Left ventricle myocardium inferior (tissue), 1 donor: ENCODE data around the gene GID8. TPM values are rescaled to one million over a fixed set of nuclear protein-coding genes. Genes with fewer than 3 reads are reported as not detected.

Experiments used
- DNase-seq: peaks from one replicate; pipeline ENCODE4 v3.0.0-alpha.2; 2020
- H3K27ac ChIP-seq: fragments of 200-600 bp; replicated peaks from 2 replicates; pipeline ENCODE4 v1.8.0; 2021
- H3K27me3 ChIP-seq: fragments of 200-600 bp; 2 replicates; pipeline ENCODE4 v1.8.0; 2021; ENCODE audit warnings: low read depth
- H3K36me3 ChIP-seq: fragments of 200-600 bp; 2 replicates; pipeline ENCODE4 v1.8.0; 2021
- H3K4me1 ChIP-seq: fragments of 200-600 bp; 2 replicates; pipeline ENCODE4 v1.8.0; 2021
- H3K4me3 ChIP-seq: fragments of 200-600 bp; 2 replicates; pipeline ENCODE4 v1.8.0; 2021; ENCODE audit warnings: mild to moderate bottlenecking, moderate library complexity
- H3K9me3 ChIP-seq: fragments of 200-600 bp; replicated peaks from 2 replicates; pipeline ENCODE4 v1.8.0; 2021
- intact Hi-C: fragments of 100-400 bp; cut with micrococcal nuclease; formaldehyde crosslinking; loops from one replicate; pipeline ENCODE4 v1.11.0; 2022
- total RNA-seq: library from RNA; stranded (reverse); fragmentation: NEBNext Ultra II Directional; extraction: Animal tissue kit (Norgen Biotek cat#: 25700); gene quantifications from one replicate; pipeline ENCODE4 v1.2.1, GENCODE V29; 2021
- TF ChIP-seq, protein P1 (sequence below): fragments of 200-600 bp; IDR thresholded peaks from 2 replicates; pipeline ENCODE4 v1.8.0; 2021; ENCODE audit warnings: antibody characterized with exemption, mild to moderate bottlenecking, borderline replicate concordance
- donor health status: DM: no; HTN: yes; CAD: no; lungs with severe emphysema.

Gene GID8
- total RNA-seq, 1 donor from 2014 or later = 16.2 TPM

DNA sequence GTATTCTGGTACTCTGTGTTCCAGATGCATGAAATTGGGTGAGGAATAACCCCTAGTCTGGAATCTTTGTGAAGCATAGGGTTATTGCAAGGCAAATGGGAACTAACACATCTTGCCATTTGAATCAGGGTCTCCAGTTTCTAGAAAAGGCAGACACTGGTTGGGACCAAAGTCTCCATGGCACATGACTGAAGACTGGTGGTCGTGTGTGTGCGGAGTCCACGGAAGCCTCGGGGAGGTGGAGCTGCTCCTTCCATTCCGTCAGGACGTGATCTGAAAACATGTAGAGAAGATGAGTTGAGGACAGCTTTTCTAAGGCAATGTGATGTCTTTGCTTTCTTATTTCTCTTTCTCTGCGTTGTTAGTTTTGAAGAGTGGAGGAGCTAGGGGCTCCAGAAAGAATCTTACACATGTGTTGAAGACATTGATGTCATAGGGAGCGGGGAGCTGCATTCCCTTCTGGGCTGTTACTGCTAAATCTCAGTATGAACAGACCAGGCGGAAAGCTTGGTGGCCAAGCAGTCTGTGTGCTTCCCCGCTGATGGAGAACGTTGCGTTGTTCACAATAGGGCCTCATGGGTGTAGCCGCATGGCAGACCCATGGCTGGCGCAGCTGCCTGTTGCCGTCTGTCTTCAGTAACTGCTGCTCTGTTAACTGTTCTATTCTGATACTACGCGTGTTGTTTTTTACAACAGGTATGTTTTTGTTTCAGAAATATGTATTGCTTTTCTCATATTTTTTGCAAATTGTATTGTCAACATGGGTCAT, 9.8 kb downstream of the GID8 start:
- no peaks in the 10 kb centered on the region for H3K27me3 ChIP-seq
- no peak overlapping the region for H3K27ac ChIP-seq
- H3K9me3 ChIP-seq = peaks cover 4% of the 10 kb centered on the region
- TF ChIP-seq, protein P1, sequence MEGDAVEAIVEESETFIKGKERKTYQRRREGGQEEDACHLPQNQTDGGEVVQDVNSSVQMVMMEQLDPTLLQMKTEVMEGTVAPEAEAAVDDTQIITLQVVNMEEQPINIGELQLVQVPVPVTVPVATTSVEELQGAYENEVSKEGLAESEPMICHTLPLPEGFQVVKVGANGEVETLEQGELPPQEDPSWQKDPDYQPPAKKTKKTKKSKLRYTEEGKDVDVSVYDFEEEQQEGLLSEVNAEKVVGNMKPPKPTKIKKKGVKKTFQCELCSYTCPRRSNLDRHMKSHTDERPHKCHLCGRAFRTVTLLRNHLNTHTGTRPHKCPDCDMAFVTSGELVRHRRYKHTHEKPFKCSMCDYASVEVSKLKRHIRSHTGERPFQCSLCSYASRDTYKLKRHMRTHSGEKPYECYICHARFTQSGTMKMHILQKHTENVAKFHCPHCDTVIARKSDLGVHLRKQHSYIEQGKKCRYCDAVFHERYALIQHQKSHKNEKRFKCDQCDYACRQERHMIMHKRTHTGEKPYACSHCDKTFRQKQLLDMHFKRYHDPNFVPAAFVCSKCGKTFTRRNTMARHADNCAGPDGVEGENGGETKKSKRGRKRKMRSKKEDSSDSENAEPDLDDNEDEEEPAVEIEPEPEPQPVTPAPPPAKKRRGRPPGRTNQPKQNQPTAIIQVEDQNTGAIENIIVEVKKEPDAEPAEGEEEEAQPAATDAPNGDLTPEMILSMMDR = no peak
- H3K36me3 ChIP-seq = peaks cover 64% of the 10 kb centered on the region
- intact Hi-C loops = no loop called here
- no peak overlapping the region for H3K4me3 ChIP-seq
- no peak for DNase-seq
- H3K4me1 ChIP-seq = peaks cover 42% of the 10 kb centered on the region

DNA sequence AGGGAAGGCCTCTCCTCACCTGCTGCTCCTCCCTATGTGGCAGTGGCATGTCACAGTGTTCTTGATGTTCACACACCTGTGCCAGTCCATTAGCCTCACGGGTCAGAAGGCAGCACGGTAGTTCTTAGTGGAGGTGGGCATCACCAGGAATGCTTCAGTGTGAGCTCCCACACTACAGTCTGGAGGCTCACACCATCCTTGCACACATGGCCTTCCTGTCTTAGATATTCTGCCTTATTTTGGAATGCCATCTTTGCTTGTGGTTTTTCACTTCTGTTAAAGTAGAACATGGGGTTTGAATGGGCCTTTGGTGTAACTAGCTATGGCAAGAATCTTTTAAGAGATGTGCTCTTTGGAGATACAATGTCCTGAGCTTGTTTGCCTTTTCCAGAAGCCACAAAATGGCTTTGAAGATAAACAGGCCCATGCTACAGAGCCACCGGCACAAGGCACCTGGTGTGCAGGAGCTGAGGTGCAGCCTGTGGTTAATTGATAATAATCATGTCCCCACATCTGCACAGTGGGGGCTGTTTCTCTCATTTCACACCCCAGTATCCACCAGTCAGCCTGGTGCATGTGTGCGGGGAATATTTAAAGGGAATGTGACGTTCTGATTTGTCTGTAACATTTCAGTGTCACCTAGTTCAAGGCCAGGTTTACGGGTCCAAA, 11.3 kb downstream of the GID8 start:
- Histone ChIP-seq H3K4me3 (no peak overlapping the region), H3K4me1 (peaks cover 46% of the 10 kb centered on the region), H3K36me3 (peaks cover 48% of the 10 kb centered on the region), H3K27ac (no peak overlapping the region), H3K27me3 (no peaks in the 10 kb centered on the region), H3K9me3 (peaks cover 4% of the 10 kb centered on the region)
- intact Hi-C loops = no loop called here
- DNase-seq = no peak
- TF ChIP-seq, protein P1 = no peak

DNA sequence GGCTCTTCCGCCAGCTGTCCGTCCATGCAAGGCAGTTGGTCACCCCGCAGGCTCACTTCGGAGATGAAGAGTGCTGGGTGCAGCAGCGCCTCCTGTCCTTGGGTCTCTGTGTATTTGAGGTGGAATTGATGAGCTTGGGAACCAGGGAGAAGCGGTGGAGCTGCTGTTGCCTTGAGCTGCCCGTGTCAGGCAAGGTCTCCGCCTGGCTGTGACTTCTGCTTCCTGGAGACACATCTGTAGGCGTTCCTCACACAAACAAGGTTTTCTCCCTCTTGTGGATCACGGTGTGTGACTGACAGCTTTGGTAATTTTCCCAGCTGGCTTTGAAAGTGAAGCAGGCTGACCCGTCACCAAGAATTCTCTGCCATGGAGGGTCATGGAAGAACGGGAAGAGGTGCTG, 12.0 kb downstream of the GID8 start:
- peaks cover 4% of the 10 kb centered on the region for H3K9me3 ChIP-seq
- H3K36me3 ChIP-seq = peaks cover 41% of the 10 kb centered on the region
- no peak overlapping the region for H3K27ac ChIP-seq
- H3K27me3 ChIP-seq = no peaks in the 10 kb centered on the region
- peaks cover 51% of the 10 kb centered on the region for H3K4me1 ChIP-seq
- no peak for DNase-seq
- no peak overlapping the region for H3K4me3 ChIP-seq
- intact Hi-C loops = no loop called here
- TF ChIP-seq, protein P1 = no peak

DNA sequence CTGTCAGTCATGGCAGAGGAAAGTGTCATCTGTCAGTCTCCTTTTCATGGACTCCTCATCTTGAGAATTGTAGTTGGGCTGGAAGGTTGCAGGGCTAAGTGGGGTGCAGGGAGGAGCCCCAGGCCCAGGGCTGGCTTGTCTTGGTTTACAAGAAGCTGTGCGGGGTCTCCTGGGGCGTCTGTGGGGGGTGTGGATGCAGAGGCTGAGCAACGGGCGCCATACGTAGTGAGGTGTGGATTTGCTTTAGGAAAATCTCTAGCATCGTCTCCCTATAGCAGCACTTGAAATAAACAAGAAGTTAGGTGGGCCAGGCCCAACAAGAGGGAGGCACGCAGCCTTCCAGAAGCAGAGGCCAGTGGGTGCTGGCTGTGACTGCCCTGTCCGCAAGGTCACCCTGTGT, 12.8 kb downstream of the GID8 start:
- Histone ChIP-seq H3K4me3 (no peak overlapping the region), H3K4me1 (peaks cover 56% of the 10 kb centered on the region), H3K27ac (no peak overlapping the region), H3K9me3 (peaks cover 4% of the 10 kb centered on the region), H3K27me3 (no peaks in the 10 kb centered on the region), H3K36me3 (peaks cover 34% of the 10 kb centered on the region)
- DNase-seq = no peak
- TF ChIP-seq, protein P1 = no peak
- intact Hi-C loops = no loop called here

DNA sequence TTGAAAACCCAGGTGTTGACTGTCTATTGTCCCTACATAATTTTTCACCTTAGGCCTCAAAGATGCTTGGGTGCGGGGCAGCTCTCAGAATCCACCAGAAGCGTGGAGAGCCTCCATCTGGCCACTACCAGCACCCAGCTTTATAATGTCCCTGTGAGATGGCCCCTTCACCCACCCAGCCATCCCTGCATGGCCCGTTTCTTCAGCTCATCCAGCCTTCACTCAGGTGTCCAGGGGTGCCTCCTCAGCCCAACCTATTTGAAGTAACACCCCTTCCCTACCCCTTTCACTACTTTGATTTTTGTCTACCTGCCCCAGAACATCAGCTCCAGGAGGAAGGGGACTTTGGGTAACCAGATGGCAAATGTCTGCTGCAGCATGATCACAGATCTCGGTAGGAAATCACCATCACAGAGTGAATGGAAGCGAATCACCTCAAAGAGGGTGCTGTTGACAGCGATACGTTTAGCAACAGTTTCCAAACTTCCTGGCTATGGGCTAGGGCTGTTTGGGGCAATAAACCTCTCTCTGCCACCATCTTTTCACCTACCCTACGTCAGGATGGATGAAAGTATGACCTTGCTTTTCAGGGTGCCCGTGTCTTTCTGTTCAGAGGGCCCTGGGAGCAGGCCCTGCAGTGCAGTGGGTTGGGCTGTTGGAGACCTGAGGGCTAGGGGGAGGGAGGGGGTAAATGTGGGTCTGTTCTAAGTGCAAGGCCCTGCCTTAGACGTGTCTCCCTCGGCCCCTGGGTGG, 13.4 kb downstream of the GID8 start:
- no peak for DNase-seq
- H3K36me3 ChIP-seq = peaks cover 28% of the 10 kb centered on the region
- intact Hi-C loops = no loop called here
- no peak overlapping the region for H3K4me3 ChIP-seq
- TF ChIP-seq, protein P1 = no peak
- H3K27ac ChIP-seq = no peak overlapping the region
- H3K9me3 ChIP-seq = peaks cover 4% of the 10 kb centered on the region
- H3K27me3 ChIP-seq = no peaks in the 10 kb centered on the region
- H3K4me1 ChIP-seq = peaks cover 58% of the 10 kb centered on the region
